Superior temporal gyrus (tissue), 1 donor: Measurements from ENCODE around the gene ULBP1.
A peak's percentile ranks its signal among the peaks of the same experiment; 100 is the strongest.
"Not testable (repeated sequence)": the region's sequence is repeated elsewhere in the genome, so short reads cannot be mapped to it uniquely, and the experiment has no call there.

Experiments used
- DNase-seq: peaks from one replicate; pipeline ENCODE4 v3.0.0-alpha.2; 2016; ENCODE audit errors: extremely low spot score

The ULBP1 gene

GRCh38 chr6:150004783-150005717, 41.3 kb downstream of the ULBP1 start:
- peak; percentile 70 for DNase-seq

DNA sequence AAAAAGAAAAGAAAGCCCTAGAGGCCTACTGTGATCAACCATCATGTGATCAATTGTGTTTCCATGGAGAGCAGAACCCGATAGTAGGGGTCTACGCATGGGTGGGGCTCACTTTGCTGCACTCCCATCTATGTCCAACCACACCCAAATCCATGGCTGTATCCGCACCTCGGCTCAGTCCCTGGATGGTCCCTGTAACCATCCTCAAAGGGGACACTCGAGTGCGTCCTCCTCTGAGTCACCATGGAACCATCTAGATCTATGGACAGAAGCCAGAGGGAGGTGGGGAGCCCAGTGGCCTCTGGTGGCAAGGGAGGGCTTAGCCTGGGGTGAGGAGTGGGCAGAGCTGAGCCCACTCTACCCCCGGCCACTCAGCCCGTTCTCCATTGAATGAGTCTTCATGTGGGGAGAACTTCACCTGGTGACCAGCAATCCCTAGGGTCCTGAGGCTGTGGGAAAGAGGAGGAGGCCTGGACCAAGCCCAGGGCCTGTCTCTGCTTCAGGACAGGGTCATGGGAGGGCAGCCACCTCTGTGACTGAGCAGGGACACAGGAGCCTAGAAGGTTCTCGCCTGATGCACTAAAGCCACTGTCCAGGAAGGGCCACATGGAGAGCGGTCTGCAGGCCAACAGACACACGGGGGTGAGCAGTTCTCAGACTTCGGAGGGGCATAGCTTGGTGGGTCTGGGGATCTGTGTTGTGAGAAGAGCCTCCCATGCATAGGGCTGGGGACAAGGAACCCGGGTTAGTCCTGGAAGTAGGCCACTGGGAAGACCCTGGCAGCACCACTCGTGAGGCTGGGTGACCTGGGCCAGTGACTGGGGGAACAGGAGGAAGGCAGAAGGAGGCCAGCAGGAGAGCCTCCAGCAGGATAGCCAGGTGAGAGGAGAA, 42.3 kb downstream of the ULBP1 start:
- DNase-seq = no peak

- DNase-seq = no peak
Observed at GRCh38 chr6:150006961-150007464, 43.3 kb downstream of the ULBP1 start.

GRCh38 chr6:150008588-150008987, 44.8 kb downstream of the ULBP1 start:
- DNase-seq = no peak

GRCh38 chr6:150012846-150013784, 49.4 kb downstream of the ULBP1 start:
- not testable (repeated sequence) for DNase-seq

DNA sequence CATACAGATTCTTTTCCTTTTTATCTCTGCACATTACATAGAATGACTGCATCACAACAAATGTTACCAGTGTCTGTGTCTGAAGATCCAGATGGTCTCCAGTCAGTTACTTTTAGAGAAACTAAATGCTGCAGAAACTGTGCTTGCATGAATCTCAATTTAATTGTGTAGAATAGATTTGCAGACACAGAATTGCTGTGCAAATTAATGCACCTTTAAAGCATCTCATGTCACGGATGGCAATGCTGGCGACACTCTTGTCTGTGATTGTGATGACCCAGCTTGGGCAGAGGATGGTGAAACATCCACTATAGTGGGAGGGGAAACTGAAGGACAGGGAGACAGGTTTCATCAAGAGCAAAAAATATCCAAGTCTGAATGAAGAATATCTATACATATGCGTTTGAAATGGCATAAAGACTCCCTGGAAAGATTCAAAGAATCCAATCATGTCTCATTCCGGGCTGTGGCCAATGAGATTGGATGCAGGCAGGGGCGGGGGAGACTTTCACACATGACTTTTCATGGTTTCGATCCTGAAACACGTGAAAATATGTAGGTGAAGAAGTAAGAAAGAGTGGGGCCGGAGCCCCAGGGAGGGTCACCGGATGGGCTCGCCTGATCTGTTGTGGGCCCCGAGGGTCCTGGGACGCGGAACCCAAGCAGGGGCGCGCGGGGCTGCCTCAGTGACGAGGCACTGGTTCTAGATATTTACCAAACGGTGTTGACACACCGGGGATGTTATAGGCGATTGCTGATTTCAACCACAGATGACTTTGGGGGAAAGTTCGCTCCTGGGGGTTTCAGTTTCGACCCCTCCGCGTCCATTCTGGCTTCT, 50.3 kb downstream of the ULBP1 start:
- not testable (repeated sequence) for DNase-seq

DNA sequence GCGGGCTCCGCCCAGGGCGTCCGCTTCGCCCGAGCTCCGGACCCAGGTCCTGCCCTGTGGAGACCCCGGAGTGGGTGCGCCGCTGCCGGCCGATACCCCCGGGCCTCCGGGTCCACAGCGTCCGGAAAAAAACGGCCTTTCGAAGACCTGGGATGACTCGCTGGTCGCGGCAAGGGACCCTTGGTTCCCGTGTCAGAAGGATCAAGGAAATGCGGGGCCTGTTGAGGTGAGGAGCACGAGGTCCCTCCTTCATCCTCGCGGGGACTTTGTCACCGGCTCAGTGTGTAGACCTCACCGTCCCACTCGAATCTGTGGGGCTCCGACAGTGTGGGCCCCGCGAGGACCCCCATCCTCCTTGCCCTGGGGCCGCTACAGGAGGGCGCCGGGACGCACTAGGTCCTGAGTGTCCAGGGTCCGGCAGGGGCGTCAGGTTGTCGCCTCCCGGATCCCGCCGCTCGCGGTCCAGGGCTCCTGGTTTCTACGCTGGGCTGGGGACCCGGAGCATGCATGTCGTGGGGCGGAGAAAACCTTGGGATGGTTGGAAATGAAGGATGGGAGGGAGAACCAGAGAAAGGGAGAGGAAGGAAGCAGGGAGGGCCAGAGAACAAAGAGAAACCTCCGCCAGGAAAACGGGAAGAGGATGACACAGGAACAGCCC, 51.0 kb downstream of the ULBP1 start:
- not testable (repeated sequence) for DNase-seq

GRCh38 chr6:150015281-150016001, 51.7 kb downstream of the ULBP1 start:
- not testable (repeated sequence) for DNase-seq

DNA sequence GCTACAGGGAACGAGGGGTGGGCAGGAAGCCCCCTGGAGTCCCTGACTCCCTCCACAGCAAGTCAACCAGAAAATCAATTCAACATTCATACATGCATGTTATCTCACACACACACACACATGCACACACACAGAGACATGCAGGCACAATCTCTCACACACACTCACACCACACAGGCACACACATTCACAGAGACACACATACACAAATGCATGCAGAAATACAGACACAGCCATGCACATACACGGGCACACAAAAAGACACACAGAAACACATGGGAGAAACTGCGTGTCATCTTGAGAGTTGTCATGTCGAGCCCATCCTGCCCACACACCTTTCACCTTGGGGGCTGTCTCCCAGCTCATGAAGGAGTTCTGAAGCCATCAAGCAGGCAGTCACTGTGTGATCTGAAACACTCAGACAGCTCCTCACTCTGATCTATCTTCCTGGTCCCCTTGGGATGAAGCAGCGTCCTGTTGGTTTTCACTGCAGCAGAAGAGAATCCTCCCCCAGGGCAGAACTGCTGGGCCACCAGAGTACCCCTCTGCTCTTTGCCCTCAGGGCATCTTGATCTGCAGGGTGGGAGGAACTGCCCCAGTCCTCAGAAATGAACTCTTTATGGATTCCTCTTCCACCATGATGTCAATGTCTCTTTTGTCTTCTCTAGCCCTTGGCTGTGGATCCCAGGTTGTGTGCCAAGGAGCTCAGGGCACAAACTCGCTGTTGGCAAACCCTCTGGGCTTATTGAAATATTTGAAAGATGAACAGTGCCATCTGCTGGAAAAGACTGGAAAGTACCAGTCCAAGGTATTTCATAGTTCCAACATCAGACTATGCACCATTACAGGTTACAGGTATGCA, 52.8 kb downstream of the ULBP1 start:
- peak; percentile 96 for DNase-seq

GRCh38 chr6:150017186-150017521, 53.4 kb downstream of the ULBP1 start:
- not testable (repeated sequence) for DNase-seq

GRCh38 chr6:150018846-150019580, 55.3 kb downstream of the ULBP1 start:
- DNase-seq = no peak

DNA sequence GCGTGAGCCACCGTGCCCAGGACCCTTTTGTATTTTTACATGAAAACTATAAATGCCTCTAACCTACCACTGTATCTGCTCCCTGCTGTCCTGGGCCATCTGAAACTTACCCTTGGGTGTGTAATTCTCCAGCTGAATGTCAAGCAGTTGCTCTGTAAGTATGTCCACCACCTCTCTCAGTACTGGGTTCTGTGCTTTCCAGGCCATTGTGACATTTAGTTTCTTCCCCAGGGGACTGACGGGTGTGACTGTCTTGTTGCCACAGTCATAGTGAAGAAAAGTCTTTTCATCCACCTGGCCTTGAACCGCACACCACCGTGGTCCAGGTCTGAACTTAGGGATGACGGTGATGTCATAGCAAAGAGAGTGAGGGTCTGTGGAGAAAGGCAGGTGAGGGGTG, 58.1 kb downstream of the ULBP1 start:
- DNase-seq = not testable (repeated sequence)
